K562 (cell line): ENCODE measurements around the gene TBC1D5. TPM values are rescaled to one million over a fixed set of nuclear protein-coding genes. Genes with fewer than 3 reads are reported as not detected.

Source experiments
- CBFA2T3 ChIP-seq: fragments of 450-650 bp; IDR thresholded peaks from 2 replicates; pipeline ENCODE4 v1.6.1; 2017
- GABPB1 ChIP-seq: sonication (generic); formaldehyde crosslinking; IDR thresholded peaks from 2 replicates; pipeline ENCODE4 v1.8.0; 2022; ENCODE audit warnings: mild to moderate bottlenecking, missing genetic modification reagents
- PHTF2 ChIP-seq: fragments of 250-450 bp; sonication (Bioruptor Pico); IDR thresholded peaks from 2 replicates; pipeline ENCODE4 v1.5.0; 2021; ENCODE audit warnings: mild to moderate bottlenecking
- POLR2AphosphoS5 ChIP-seq: IDR thresholded peaks from 2 replicates; pipeline ENCODE4 v1.6.1; 2011; ENCODE audit warnings: mild to moderate bottlenecking, low read depth, low read length, moderate library complexity; ENCODE audit not compliant: control insufficient read depth, insufficient read depth
- POLR2G ChIP-seq: fragments of 200-400 bp; formaldehyde crosslinking; IDR thresholded peaks from 2 replicates; pipeline ENCODE4 v1.6.1; 2017; ENCODE audit warnings: low read depth, mild to moderate bottlenecking, antibody characterized with exemption, low read length, moderate library complexity
- RBM22 ChIP-seq: fragments of 200-400 bp; formaldehyde crosslinking; IDR thresholded peaks from 2 replicates; pipeline ENCODE4 v1.6.1; 2018; ENCODE audit warnings: low read length, low read depth; ENCODE audit not compliant: poor library complexity, severe bottlenecking
- SOX6 ChIP-seq: fragments of 450-650 bp; IDR thresholded peaks from 2 replicates; pipeline ENCODE4 v1.6.1; 2014; ENCODE audit warnings: mild to moderate bottlenecking
- TOE1 ChIP-seq, 2 experiments: fragments of 450-650 bp in 1 of 2; sonication (generic) in 1 of 2; formaldehyde crosslinking in 1 of 2; IDR thresholded peaks; 2 replicates each; pipeline versions ENCODE4 v1.7.1 to v1.8.0; 2016 to 2022; ENCODE audit warnings: borderline replicate concordance in 2 of 2, mild to moderate bottlenecking in 2 of 2, antibody characterized with exemption in 1 of 2, inconsistent platforms in 1 of 2, low read depth in 1 of 2, missing genetic modification reagents in 1 of 2, moderate library complexity in 1 of 2
- ZNF224 ChIP-seq: sonication (generic); formaldehyde crosslinking; IDR thresholded peaks from 2 replicates; pipeline ENCODE4 v1.8.0; 2022; ENCODE audit warnings: mild to moderate bottlenecking, missing genetic modification reagents
- ZNF24 ChIP-seq: fragments of 450-650 bp; IDR thresholded peaks from 2 replicates; pipeline ENCODE4 v1.6.1; 2016
- ZNF699 ChIP-seq: fragments of 250-450 bp; sonication (Bioruptor Pico); IDR thresholded peaks from 2 replicates; pipeline ENCODE4 v1.8.0; 2021; ENCODE audit warnings: mild to moderate bottlenecking, moderate library complexity; ENCODE audit not compliant: insufficient replicate concordance
- polyA plus RNA-seq, 8 experiments: library from polyadenylated mRNA; depleted of rRNA in 4 of 8; stranded (reverse) in 5 of 8; unstranded in 3 of 8; fragments of >200 nt; fragmentation: Nextera tagmentation in 2 of 8; fragmentation: Illumina TruSeq in 1 of 8; extraction: Ambion mirVana in 2 of 8; extraction: Trizol in 1 of 8; gene quantifications; 2 replicates each; pipeline versions ENCODE4 v1.2.1 to v1.2.3, GENCODE V29; 2011 to 2014; ENCODE audit warnings: inconsistent platforms in 1 of 8, missing spikeins in 1 of 8
- total RNA-seq, 7 experiments: library from RNA; depleted of rRNA in 6 of 7; stranded (reverse); fragments of >200 nt in 6 of 7; fragmentation: Illumina TruSeq in 2 of 7; extraction: Trizol in 2 of 7; gene quantifications; 2 replicates each; pipeline versions ENCODE4 v1.2.1 to v1.2.3, GENCODE V29; 2011 to 2021; ENCODE audit warnings: low replicate concordance in 1 of 7
- TF ChIP-seq, protein P1 (sequence below), 2 experiments: fragments of 450-650 bp in 1 of 2; sonication (generic) in 1 of 2; formaldehyde crosslinking; conservative IDR thresholded peaks; 2 replicates each; pipeline versions ENCODE4 v1.4.0 to v1.8.1; 2020 to 2022; ENCODE audit warnings: mild to moderate bottlenecking in 1 of 2, missing genetic modification reagents in 1 of 2
- TF ChIP-seq, protein P2 (sequence below): sonication (generic); formaldehyde crosslinking; IDR thresholded peaks from 2 replicates; pipeline ENCODE4 v1.8.0; 2022; ENCODE audit warnings: mild to moderate bottlenecking, missing genetic modification reagents, borderline replicate concordance
- TF ChIP-seq, protein P3 (sequence below): fragments of 450-650 bp; IDR thresholded peaks from 2 replicates; pipeline ENCODE4 v1.6.1; 2014; ENCODE audit warnings: low read depth, mild to moderate bottlenecking, moderate library complexity, borderline replicate concordance
- TF ChIP-seq, protein P4 (sequence below): sonication (generic); formaldehyde crosslinking; IDR thresholded peaks from 2 replicates; pipeline ENCODE4 v1.8.1; 2023; ENCODE audit warnings: mild to moderate bottlenecking, missing genetic modification reagents

TBC1D5 gene
- total and polyA plus RNA-seq, 9 of the 15 experiments (the other 6 are each of a cell fraction or from before 2014, with no cell fraction given): 2.9 to 38.1 (median 25.6) TPM

DNA sequence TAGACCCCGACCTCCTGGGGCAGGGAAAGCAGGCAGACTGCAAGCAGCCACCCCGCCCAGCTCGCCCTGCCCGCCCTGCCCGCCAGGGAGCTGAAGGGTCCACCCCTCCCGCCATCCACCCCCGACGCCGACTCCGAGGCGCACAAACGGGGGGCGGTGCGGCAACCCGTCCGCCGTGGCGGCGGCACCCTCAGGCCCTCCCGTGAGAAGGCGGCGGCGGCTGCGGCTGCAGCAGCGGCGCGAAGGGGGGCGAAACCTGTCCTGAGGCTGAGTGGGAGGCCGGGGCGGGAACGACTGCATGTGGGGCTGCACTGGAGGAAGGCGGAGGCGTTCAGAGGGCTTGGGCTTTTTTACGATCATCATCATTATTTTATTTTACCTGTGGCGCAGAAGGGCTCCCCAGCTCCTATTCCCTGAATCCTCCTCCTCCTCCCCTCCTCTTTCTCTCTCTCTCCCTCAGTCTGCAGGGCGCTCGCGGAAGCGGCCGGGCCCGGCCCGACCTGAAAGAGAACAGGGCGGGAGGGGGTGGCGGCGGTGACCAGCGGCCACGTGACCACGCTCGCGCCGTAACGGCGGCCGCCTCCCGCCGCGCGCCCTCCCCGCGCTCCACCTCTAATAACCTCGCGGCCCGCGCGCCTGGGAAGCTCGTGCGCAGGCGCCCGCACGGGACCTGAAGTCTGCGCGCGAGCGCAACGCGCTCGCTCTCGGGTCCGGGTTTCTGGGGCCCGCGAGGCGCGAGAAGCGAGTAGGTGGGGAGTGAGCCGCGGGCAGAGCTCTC is at the start of gene TBC1D5 (continued):
- TF ChIP-seq GABPB1: peak; percentile 79
- peak; percentile 74 for TF ChIP-seq ZNF24
- TF ChIP-seq, protein P1, sequence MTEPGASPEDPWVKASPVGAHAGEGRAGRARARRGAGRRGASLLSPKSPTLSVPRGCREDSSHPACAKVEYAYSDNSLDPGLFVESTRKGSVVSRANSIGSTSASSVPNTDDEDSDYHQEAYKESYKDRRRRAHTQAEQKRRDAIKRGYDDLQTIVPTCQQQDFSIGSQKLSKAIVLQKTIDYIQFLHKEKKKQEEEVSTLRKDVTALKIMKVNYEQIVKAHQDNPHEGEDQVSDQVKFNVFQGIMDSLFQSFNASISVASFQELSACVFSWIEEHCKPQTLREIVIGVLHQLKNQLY (CRISPR knock-in tag; conservative IDR thresholded peaks at IDR 0.05): peak in 1 of 2 experiments; percentile 32; a peak in 1 of 4 replicates
- TF ChIP-seq RBM22: peak; percentile 69
- TF ChIP-seq TOE1 (IDR thresholded peaks at IDR 0.05; ENCODE audit: borderline replicate concordance): peak; percentile 94
- no peak for TF ChIP-seq TOE1 (CRISPR knock-in tag; IDR thresholded peaks at IDR 0.05; ENCODE audit: borderline replicate concordance, low read depth)
- no peak; the same call in none of the 2 replicates for TF ChIP-seq CBFA2T3
- TF ChIP-seq ZNF699: no peak
- TF ChIP-seq PHTF2 (CRISPR knock-in tag): peak; percentile 2; the same call in 1 of the 2 replicates
- TF ChIP-seq, protein P2, sequence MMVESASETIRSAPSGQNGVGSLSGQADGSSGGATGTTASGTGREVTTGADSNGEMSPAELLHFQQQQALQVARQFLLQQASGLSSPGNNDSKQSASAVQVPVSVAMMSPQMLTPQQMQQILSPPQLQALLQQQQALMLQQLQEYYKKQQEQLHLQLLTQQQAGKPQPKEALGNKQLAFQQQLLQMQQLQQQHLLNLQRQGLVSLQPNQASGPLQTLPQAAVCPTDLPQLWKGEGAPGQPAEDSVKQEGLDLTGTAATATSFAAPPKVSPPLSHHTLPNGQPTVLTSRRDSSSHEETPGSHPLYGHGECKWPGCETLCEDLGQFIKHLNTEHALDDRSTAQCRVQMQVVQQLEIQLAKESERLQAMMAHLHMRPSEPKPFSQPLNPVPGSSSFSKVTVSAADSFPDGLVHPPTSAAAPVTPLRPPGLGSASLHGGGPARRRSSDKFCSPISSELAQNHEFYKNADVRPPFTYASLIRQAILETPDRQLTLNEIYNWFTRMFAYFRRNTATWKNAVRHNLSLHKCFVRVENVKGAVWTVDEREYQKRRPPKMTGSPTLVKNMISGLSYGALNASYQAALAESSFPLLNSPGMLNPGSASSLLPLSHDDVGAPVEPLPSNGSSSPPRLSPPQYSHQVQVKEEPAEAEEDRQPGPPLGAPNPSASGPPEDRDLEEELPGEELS (CRISPR knock-in tag): peak; percentile 74; the same call in 1 of the 2 replicates
- 0 out of 2 replicates have a peak, but pooled peaks have one; percentile 78 for TF ChIP-seq ZNF224 (CRISPR knock-in tag)
- TF ChIP-seq SOX6: 0 out of 2 replicates have a peak, but pooled peaks have one; percentile 51
- TF ChIP-seq, protein P3, sequence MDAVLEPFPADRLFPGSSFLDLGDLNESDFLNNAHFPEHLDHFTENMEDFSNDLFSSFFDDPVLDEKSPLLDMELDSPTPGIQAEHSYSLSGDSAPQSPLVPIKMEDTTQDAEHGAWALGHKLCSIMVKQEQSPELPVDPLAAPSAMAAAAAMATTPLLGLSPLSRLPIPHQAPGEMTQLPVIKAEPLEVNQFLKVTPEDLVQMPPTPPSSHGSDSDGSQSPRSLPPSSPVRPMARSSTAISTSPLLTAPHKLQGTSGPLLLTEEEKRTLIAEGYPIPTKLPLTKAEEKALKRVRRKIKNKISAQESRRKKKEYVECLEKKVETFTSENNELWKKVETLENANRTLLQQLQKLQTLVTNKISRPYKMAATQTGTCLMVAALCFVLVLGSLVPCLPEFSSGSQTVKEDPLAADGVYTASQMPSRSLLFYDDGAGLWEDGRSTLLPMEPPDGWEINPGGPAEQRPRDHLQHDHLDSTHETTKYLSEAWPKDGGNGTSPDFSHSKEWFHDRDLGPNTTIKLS: peak; percentile 81; the same call in 1 of the 2 replicates
- peak; percentile 73 for TF ChIP-seq POLR2AphosphoS5
- TF ChIP-seq POLR2G: peak; percentile 95
- TF ChIP-seq, protein P4, sequence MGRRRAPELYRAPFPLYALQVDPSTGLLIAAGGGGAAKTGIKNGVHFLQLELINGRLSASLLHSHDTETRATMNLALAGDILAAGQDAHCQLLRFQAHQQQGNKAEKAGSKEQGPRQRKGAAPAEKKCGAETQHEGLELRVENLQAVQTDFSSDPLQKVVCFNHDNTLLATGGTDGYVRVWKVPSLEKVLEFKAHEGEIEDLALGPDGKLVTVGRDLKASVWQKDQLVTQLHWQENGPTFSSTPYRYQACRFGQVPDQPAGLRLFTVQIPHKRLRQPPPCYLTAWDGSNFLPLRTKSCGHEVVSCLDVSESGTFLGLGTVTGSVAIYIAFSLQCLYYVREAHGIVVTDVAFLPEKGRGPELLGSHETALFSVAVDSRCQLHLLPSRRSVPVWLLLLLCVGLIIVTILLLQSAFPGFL (CRISPR knock-in tag): 0 out of 2 replicates have a peak, but pooled peaks have one; percentile 65
